Measurements from ENCODE around the gene MED19.

Gene MED19

GRCh38 chr11:57711414-57712255 is at the start of gene MED19:
Gene MED19, minus strand, starts transcription at chr11:57712215. Its CDS starts 36 bp downstream, at chr11:57712179.
- H3K9me3 ChIP-seq (replicated peaks in 1 of 11), result peaks cover 0 to 12% (median 9%) of the 10 kb centered on the region in 11 experiments; a peak in 9 of 22 replicates
- H4K20me1 ChIP-seq, result peaks cover 0 to 72% (median 28%) of the 10 kb centered on the region in 11 experiments; a peak in 18 of 22 replicates
- peaks cover 16 to 55% (median 31%) of the 10 kb centered on the region in 11 experiments; a peak in 21 of 22 replicates for H3K36me3 ChIP-seq
- H3K4me2 ChIP-seq, result peak within 1 kb of the TSS; percentile 91 to 100 (median 97)
- peak within 1 kb of the TSS; percentile 77 to 95 (median 90) for H3K27ac ChIP-seq
- peak within 1 kb of the TSS; percentile 86 to 96 (median 92) for H3K9ac ChIP-seq
- peaks cover 31 to 57% (median 35%) of the 10 kb centered on the region in 10 experiments for H3K4me1 ChIP-seq
- no peak for TF ChIP-seq Cebpa-rat (IDR thresholded peaks at IDR 0.05)
- peak within 1 kb of the TSS; percentile 83 to 98 (median 92) for H3K4me3 ChIP-seq
- no peaks in the 10 kb centered on the region for H3K27me3 ChIP-seq

GRCh38 chr11:57758174-57758573 is 46.2 kb upstream of the MED19 start:
- no peak overlapping the region for H3K4me3 ChIP-seq
- H3K9ac ChIP-seq, result no peak overlapping the region
- peaks cover 0 to 3% (median under 1%) of the 10 kb centered on the region in 11 experiments; a peak in 5 of 22 replicates for H3K36me3 ChIP-seq
- H3K27ac ChIP-seq, result no peak overlapping the region
- peaks cover 0 to 35% (median 0%) of the 10 kb centered on the region in 11 experiments; a peak in 7 of 22 replicates for H4K20me1 ChIP-seq
- H3K27me3 ChIP-seq, result peaks cover 21 to 31% (median 30%) of the 10 kb centered on the region in 11 experiments
- H3K4me1 ChIP-seq, result peaks cover 0 to 9% (median under 1%) of the 10 kb centered on the region in 10 experiments; a peak in 6 of 20 replicates
- peaks cover 0 to 3% (median 1%) of the 10 kb centered on the region in 11 experiments; a peak in 9 of 22 replicates for H3K9me3 ChIP-seq (replicated peaks in 1 of 11)
- H3K4me2 ChIP-seq, result no peak overlapping the region
- TF ChIP-seq Cebpa-rat (IDR thresholded peaks at IDR 0.05), result no peak

DNA sequence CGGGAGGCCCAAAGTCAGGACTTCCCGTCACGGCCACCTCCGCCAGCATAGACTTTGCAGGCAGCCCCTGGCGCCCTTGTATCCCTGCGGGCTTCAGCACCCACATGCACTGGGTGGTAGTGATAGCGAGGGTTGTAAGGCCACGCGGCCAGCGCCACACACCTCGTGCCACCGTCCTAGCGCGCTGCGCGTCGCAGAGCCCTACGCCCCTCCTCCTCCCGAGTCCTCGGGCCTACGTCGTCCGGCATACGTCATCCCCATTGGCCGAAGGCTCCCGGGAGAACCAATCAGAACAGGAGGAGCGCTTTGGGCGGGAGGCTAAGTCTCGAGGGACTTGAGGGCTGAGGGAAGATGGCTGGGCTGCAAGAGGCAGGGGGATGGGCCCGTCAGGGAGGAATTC is 40.9 kb upstream of the MED19 start:
- H3K9me3 ChIP-seq (replicated peaks in 1 of 11), result peaks cover 6 to 17% (median 10%) of the 10 kb centered on the region in 11 experiments; a peak in 18 of 22 replicates
- peaks cover 19 to 52% (median 35%) of the 10 kb centered on the region in 11 experiments for H3K36me3 ChIP-seq
- H3K9ac ChIP-seq, result no peak overlapping the region
- no peaks in the 10 kb centered on the region for H3K27me3 ChIP-seq
- TF ChIP-seq Cebpa-rat (IDR thresholded peaks at IDR 0.05), result no peak
- peaks cover 0 to 7% (median 0%) of the 10 kb centered on the region in 10 experiments; a peak in 3 of 20 replicates for H3K4me1 ChIP-seq
- no peak overlapping the region for H3K4me3 ChIP-seq
- H3K27ac ChIP-seq, result no peak overlapping the region
- no peaks in the 10 kb centered on the region; a peak in 2 of 22 replicates for H4K20me1 ChIP-seq
- H3K4me2 ChIP-seq, result no peak overlapping the region

DNA sequence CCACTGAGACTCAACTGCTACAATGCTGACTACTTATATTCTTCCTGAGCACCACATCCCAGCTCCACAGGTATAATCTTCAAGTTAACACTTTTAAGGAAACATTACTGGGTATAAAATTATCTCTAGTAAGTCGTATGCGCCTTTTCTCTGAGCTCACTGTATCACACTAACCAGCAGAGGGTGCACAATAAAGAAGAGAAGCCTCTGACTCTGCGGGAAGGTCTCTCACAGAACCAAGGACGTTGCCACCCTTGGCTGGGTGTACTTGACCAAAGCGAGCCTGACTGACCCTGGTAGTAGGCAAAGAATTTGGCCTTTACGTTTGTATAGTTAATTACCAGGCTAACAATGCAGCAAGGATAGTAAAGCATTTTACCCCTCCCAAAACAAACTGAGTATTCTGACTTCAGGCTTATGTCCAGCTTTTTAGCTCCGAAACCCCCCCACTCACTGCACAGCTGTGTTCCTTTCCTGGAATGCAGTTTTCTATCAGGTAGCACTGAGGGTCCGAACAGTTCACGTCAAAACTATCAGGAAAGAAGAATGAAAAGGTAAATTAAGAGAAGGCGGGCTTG is 39.8 kb upstream of the MED19 start, which contains the start of gene BTBD18:
Gene BTBD18 (minus strand): TSS at position 144 of the 578 bp plus-strand sequence. CDS start 631 bp downstream, outside the sequence.
- Histone ChIP-seq H3K36me3 (peaks cover 28 to 64% (median 45%) of the 10 kb centered on the region in 11 experiments), H4K20me1 (peaks cover 0 to 4% (median 0%) of the 10 kb centered on the region in 11 experiments; a peak in 4 of 22 replicates), H3K4me1 (peaks cover 0 to 7% (median 0%) of the 10 kb centered on the region in 10 experiments; a peak in 3 of 20 replicates), H3K9ac (no peak within 1 kb of the TSS), H3K27me3 (no peaks in the 10 kb centered on the region), H3K9me3 (replicated peaks in 1 of 11) (peaks cover 6 to 17% (median 10%) of the 10 kb centered on the region in 11 experiments; a peak in 18 of 22 replicates), H3K4me3 (no peak within 1 kb of the TSS), H3K4me2 (no peak within 1 kb of the TSS), H3K27ac (no peak within 1 kb of the TSS)
- no peak for TF ChIP-seq Cebpa-rat (IDR thresholded peaks at IDR 0.05)

DNA sequence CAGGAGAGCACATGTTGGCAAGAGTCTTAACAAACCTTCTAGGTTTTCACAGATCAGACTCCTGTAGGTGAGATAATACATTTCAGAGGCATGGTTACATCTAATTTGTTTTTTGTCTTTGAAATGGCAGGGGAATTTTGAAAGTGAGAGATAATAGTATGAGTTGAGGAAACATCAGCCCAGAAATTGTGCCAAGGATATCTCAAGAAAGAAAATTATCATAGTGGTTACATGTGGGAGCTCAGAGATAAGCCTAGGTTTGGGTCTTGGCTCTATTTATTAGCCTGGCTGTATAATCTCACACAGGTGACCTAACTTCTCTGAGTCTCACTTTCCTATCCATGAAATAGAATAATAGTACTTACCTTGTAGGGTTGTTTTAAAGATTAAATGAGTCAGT is 39.2 kb upstream of the MED19 start:
- no peak overlapping the region for H3K4me2 ChIP-seq
- H3K36me3 ChIP-seq, result peaks cover 34 to 70% (median 51%) of the 10 kb centered on the region in 11 experiments
- no peak overlapping the region for H3K9ac ChIP-seq
- no peaks in the 10 kb centered on the region for H3K27me3 ChIP-seq
- no peak overlapping the region for H3K4me3 ChIP-seq
- peaks cover 0 to 7% (median 0%) of the 10 kb centered on the region in 10 experiments; a peak in 3 of 20 replicates for H3K4me1 ChIP-seq
- H4K20me1 ChIP-seq, result peaks cover 0 to 10% (median 0%) of the 10 kb centered on the region in 11 experiments; a peak in 6 of 22 replicates
- H3K9me3 ChIP-seq (replicated peaks in 1 of 11), result peaks cover 6 to 17% (median 10%) of the 10 kb centered on the region in 11 experiments; a peak in 18 of 22 replicates
- TF ChIP-seq Cebpa-rat (IDR thresholded peaks at IDR 0.05), result no peak
- no peak overlapping the region for H3K27ac ChIP-seq

DNA sequence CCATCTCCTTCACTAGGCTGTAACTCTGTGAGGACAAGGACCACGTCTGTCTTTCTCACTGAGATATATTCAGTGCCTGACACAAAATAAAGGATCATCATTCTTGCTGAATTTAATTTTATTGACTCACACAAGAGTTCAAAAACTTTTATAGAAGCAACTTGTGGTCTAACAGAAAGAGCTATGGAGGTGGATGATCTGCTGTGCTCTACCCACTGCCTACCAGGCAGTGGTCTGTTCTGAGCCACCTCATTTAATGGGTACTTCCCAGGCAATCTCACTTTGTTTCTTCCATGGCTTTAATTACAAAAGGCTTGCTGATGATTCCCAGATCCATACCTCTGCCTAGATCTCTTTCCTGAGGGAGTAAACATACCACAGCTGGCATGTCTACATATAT is 34.9 kb upstream of the MED19 start:
- Histone ChIP-seq H3K9me3 (replicated peaks in 1 of 11) (peaks cover 0 to 2% (median 0%) of the 10 kb centered on the region in 11 experiments; a peak in 2 of 22 replicates), H3K4me2 (no peak overlapping the region), H3K27ac (no peak overlapping the region), H4K20me1 (peaks cover 4 to 47% (median 22%) of the 10 kb centered on the region in 11 experiments; a peak in 15 of 22 replicates), H3K4me1 (peaks cover 12 to 30% (median 21%) of the 10 kb centered on the region in 10 experiments; a peak in 19 of 20 replicates), H3K4me3 (no peak overlapping the region), H3K36me3 (peaks cover 61 to 98% (median 78%) of the 10 kb centered on the region in 11 experiments), H3K9ac (no peak overlapping the region), H3K27me3 (no peaks in the 10 kb centered on the region)
- TF ChIP-seq Cebpa-rat (IDR thresholded peaks at IDR 0.05), result no peak

GRCh38 chr11:57745206-57745605 is 33.2 kb upstream of the MED19 start:
- Histone ChIP-seq H3K27ac (no peak overlapping the region), H3K4me2 (no peak overlapping the region), H3K27me3 (no peaks in the 10 kb centered on the region), H4K20me1 (peaks cover 4 to 47% (median 22%) of the 10 kb centered on the region in 11 experiments; a peak in 15 of 22 replicates), H3K4me3 (no peak overlapping the region), H3K9ac (no peak overlapping the region), H3K9me3 (replicated peaks in 1 of 11) (no peaks in the 10 kb centered on the region), H3K36me3 (peaks cover 63 to 88% (median 74%) of the 10 kb centered on the region in 11 experiments), H3K4me1 (peaks cover 20 to 38% (median 28%) of the 10 kb centered on the region in 10 experiments; a peak in 19 of 20 replicates)
- TF ChIP-seq Cebpa-rat (IDR thresholded peaks at IDR 0.05), result no peak

DNA sequence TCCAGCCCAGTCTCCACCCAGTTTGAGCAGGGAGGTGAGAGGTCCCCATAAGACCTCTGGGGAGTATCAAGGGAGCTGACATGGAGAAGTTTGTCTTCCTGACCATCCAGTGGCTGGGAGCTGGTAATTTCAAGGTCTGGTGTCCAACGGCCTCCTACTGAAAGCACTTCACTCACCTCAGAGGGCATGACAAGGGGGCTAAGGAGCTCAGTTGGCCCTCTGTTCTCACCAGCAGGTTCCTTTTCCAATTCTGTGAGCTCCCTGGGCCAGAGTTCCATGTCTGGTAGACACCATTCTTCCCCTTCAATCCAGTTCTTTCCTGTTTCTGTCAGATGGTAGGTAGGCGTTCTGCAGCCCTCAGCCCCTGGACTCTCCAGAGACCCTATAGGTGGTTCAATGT is 32.3 kb upstream of the MED19 start:
- Histone ChIP-seq H3K27ac (no peak overlapping the region), H3K27me3 (no peaks in the 10 kb centered on the region), H3K4me3 (no peak overlapping the region), H3K4me2 (no peak overlapping the region; a peak in 1 of 22 replicates), H3K9ac (peak overlapping the region in 1 of 11 experiments; percentile 2; a peak in 1 of 22 replicates), H3K4me1 (peaks cover 25 to 46% (median 35%) of the 10 kb centered on the region in 10 experiments; a peak in 19 of 20 replicates), H3K9me3 (replicated peaks in 1 of 11) (no peaks in the 10 kb centered on the region), H4K20me1 (peaks cover 4 to 47% (median 22%) of the 10 kb centered on the region in 11 experiments; a peak in 15 of 22 replicates), H3K36me3 (peaks cover 66 to 88% (median 78%) of the 10 kb centered on the region in 11 experiments)
- no peak for TF ChIP-seq Cebpa-rat (IDR thresholded peaks at IDR 0.05)

All from BLaER1 treated with 17β-estradiol and CSF1 and Interleukin-3, amounts not matched to agents 10 nM and 100 nM (cell line).